ENCODE measurements around the gene MT1G.

Gene MT1G

GRCh38 chr16:56662357-56663354, 5.2 kb downstream of the MT1G start:
- no peak for DNase-seq

GRCh38 chr16:56658327-56658875, 9.5 kb downstream of the MT1G start:
- no peak for DNase-seq

- DNase-seq, result peak; percentile 49
Observed at GRCh38 chr16:56657555-56658326, 10.1 kb downstream of the MT1G start, which contains the start of gene MT1F. MT1F (plus strand) TSS chr16:56657959; CDS start chr16:56658059, 100 bp downstream.

- no peak for DNase-seq
Observed at GRCh38 chr16:56653218-56653617, 14.6 kb downstream of the MT1G start.

- no peak for DNase-seq
Observed at GRCh38 chr16:56652600-56652999, 15.3 kb downstream of the MT1G start.

- no peak for DNase-seq
Observed at GRCh38 chr16:56651586-56651985, 16.3 kb downstream of the MT1G start, which contains the start of gene MT1B. MT1B (plus strand) TSS chr16:56651886; CDS start chr16:56651954, 68 bp downstream.

GRCh38 chr16:56649820-56650219, 18.0 kb downstream of the MT1G start:
- DNase-seq, result no peak

- no peak for DNase-seq
Observed at GRCh38 chr16:56649271-56649670, 18.6 kb downstream of the MT1G start.

- DNase-seq, result no peak
Observed at GRCh38 chr16:56647641-56648431, 20.0 kb downstream of the MT1G start.

- no peak for DNase-seq
Observed at GRCh38 chr16:56645838-56646237, 22.0 kb downstream of the MT1G start.

GRCh38 chr16:56645311-56645710, 22.6 kb downstream of the MT1G start:
- DNase-seq, result no peak

GRCh38 chr16:56643833-56644232, 24.0 kb downstream of the MT1G start:
- no peak for DNase-seq

GRCh38 chr16:56643080-56643778, 24.6 kb downstream of the MT1G start:
- peak; percentile 31 for DNase-seq

- no peak for DNase-seq
Observed at GRCh38 chr16:56641166-56641565, 26.7 kb downstream of the MT1G start.

GRCh38 chr16:56640076-56640475, 27.8 kb downstream of the MT1G start:
- DNase-seq, result no peak

GRCh38 chr16:56639045-56639444, 28.8 kb downstream of the MT1G start:
- DNase-seq, result no peak

GRCh38 chr16:56637814-56638750, 29.8 kb downstream of the MT1G start, which contains the start of gene MT1A:
MT1A (plus strand) TSS chr16:56638666; CDS start chr16:56638739, 73 bp downstream.
- DNase-seq, result peak; percentile 72

- DNase-seq, result no peak
Observed at GRCh38 chr16:56636616-56637413, 31.1 kb downstream of the MT1G start.

GRCh38 chr16:56635441-56635967, 32.4 kb downstream of the MT1G start:
- DNase-seq, result no peak

Data from femur (tissue), 1 donor.